ENCODE results near the gene SLC25A23. TPM values are rescaled to one million over a fixed set of nuclear protein-coding genes. Genes with fewer than 3 reads are reported as not detected.

SLC25A23 gene
- total RNA-seq, 1 experiment from 2014 or later, result 67.6 TPM

DNA sequence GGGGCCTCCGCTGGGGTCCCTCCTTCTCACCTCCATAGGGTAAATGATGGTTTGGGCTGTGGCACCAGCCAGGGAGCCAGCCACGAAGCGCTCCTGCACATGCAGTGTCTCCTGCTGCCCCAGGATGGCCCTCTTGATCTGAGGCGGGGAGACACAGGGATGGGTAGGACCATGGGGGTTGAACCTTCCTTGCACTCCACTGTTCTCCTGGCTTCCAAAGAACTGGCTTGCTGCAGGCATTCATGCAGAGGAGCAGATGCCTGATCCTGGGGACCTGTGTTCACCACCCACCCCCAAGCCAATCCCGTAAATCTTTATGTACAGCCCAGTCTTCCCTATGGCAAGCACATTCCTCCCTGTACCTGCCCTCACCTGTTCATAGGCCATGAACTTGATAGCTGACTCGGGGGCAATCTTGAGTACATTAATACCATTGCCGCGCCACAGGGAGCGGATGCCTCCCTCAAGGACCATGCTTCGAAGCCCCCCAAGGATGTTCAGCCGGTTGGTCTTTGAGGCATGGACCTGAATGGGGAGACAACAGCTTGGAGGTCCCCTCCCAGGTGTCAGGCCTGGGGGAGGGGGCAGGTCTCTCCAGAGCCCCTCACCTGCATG lies 5.5 kb downstream of the SLC25A23 start:
- Mint-ChIP-seq H3K4me1 (ENCODE audit: low read depth, unreplicated experiment) (peaks cover 9% of the 10 kb centered on the region), H3K27ac (ENCODE audit: unreplicated experiment) (no peak overlapping the region), H3K36me3 (ENCODE audit: insufficient read depth, unreplicated experiment) (peaks cover 31% of the 10 kb centered on the region), H3K27me3 (ENCODE audit: unreplicated experiment) (no peaks in the 10 kb centered on the region), H3K9me3 (ENCODE audit: low read depth, unreplicated experiment) (no peaks in the 10 kb centered on the region), H3K4me3 (ENCODE audit: low read depth, unreplicated experiment) (no peak overlapping the region)
- TF ChIP-seq, protein P1, sequence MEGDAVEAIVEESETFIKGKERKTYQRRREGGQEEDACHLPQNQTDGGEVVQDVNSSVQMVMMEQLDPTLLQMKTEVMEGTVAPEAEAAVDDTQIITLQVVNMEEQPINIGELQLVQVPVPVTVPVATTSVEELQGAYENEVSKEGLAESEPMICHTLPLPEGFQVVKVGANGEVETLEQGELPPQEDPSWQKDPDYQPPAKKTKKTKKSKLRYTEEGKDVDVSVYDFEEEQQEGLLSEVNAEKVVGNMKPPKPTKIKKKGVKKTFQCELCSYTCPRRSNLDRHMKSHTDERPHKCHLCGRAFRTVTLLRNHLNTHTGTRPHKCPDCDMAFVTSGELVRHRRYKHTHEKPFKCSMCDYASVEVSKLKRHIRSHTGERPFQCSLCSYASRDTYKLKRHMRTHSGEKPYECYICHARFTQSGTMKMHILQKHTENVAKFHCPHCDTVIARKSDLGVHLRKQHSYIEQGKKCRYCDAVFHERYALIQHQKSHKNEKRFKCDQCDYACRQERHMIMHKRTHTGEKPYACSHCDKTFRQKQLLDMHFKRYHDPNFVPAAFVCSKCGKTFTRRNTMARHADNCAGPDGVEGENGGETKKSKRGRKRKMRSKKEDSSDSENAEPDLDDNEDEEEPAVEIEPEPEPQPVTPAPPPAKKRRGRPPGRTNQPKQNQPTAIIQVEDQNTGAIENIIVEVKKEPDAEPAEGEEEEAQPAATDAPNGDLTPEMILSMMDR (IDR thresholded peaks at IDR 0.05; ENCODE audit: unreplicated experiment), result no peak
- intact Hi-C loops (cut with micrococcal nuclease; ENCODE audit: unreplicated experiment), result no loop called here
- CTCF ChIA-PET, result no interaction called here
- BruUV-seq (replicated peaks), result no TSS peak
- no peak for DNase-seq

DNA sequence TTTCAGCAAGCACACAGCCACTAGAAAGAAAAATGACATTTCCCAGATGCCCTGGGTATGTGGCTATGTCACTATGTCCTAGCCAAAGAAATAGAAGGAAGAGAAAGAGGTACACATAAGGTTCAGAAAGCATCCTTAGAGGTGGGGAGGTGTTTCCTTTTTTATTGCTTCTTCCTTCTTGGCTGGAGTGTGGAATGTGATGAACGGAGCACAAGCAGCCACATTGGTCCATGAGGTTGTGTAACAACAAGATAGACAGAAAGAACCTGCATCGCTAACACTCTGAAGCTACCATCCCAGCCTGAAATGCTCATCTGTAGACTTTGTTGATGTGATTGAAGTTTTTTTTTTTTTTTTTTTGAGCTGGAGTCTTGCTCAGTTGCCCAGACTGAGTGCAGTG lies 6.7 kb downstream of the SLC25A23 start:
- no peaks in the 10 kb centered on the region for H3K4me1 Mint-ChIP-seq (ENCODE audit: low read depth, unreplicated experiment)
- H3K27ac Mint-ChIP-seq (ENCODE audit: unreplicated experiment), result no peak overlapping the region
- CTCF ChIA-PET, result no interaction called here
- H3K27me3 Mint-ChIP-seq (ENCODE audit: unreplicated experiment), result no peaks in the 10 kb centered on the region
- intact Hi-C loops (cut with micrococcal nuclease; ENCODE audit: unreplicated experiment), result no loop called here
- no TSS peak for BruUV-seq (replicated peaks)
- no peaks in the 10 kb centered on the region for H3K9me3 Mint-ChIP-seq (ENCODE audit: low read depth, unreplicated experiment)
- no peak overlapping the region for H3K4me3 Mint-ChIP-seq (ENCODE audit: low read depth, unreplicated experiment)
- no peak for DNase-seq
- H3K36me3 Mint-ChIP-seq (ENCODE audit: insufficient read depth, unreplicated experiment), result peaks cover 24% of the 10 kb centered on the region
- TF ChIP-seq, protein P1 (IDR thresholded peaks at IDR 0.05; ENCODE audit: unreplicated experiment), result no peak

DNA sequence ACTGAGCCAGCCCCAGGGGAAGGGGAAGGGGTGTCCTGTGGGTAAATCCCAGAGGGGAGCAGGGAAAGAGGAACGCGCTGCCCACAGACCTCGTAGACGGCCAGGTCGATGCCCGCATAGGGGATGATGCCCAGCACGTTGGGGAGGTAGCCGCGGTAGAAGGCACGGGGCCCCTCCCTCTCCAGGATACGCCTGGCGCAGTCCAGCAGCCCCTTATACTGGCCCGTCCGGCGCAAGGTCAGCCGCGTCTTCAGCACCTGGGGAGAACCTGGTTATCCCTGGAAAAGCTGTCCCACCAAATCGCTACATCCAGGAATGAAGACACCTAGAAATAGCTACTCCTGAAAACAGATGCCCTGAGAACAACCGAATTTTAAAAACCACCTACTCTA lies 7.4 kb downstream of the SLC25A23 start:
- Mint-ChIP-seq H3K4me1 (ENCODE audit: low read depth, unreplicated experiment) (no peaks in the 10 kb centered on the region), H3K9me3 (ENCODE audit: low read depth, unreplicated experiment) (no peaks in the 10 kb centered on the region), H3K27me3 (ENCODE audit: unreplicated experiment) (no peaks in the 10 kb centered on the region), H3K27ac (ENCODE audit: unreplicated experiment) (no peak overlapping the region), H3K4me3 (ENCODE audit: low read depth, unreplicated experiment) (no peak overlapping the region), H3K36me3 (ENCODE audit: insufficient read depth, unreplicated experiment) (peaks cover 24% of the 10 kb centered on the region)
- intact Hi-C loops (cut with micrococcal nuclease; ENCODE audit: unreplicated experiment), result no loop called here
- no TSS peak for BruUV-seq (replicated peaks)
- CTCF ChIA-PET, result interaction anchor here (0.6 kb wide), 1 partner anchor 278 kb away, joined by 3 read pairs; no protein-coding TSS in a partner anchor
- DNase-seq, result no peak
- TF ChIP-seq, protein P1 (IDR thresholded peaks at IDR 0.05; ENCODE audit: unreplicated experiment), result no peak

DNA sequence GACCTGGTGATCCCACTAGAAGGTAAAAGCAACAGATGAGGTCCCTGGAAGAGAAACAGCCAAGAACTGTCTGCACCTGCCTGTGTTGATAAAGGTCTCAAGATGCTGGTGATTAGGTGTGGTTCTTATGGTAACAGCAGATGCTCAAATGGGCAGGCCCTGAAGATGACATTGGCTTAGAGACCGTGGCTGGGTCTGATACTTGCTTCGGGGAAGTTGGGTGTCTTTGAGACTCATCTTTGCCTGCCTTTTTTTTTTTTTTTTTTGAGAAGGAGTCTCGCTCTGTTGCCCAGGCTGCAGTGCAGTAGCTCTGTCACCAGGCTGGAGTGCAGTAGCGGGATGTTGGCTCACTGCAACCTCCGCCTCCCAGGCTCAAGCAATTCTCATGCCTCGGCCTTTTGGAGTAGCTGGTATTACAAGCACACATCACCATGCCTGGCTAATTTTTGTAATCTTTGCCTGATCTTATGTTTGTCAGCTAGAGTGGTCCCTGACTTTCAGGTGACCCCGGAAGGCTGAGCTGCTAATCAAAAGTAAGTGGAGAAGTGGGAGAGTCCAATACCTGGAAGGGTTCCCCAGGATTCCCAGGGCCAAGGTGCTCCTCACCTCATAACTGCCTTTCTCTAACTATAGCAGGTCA lies 7.9 kb downstream of the SLC25A23 start:
- H3K27me3 Mint-ChIP-seq (ENCODE audit: unreplicated experiment), result no peaks in the 10 kb centered on the region
- no peaks in the 10 kb centered on the region for H3K4me1 Mint-ChIP-seq (ENCODE audit: low read depth, unreplicated experiment)
- TF ChIP-seq, protein P1 (IDR thresholded peaks at IDR 0.05; ENCODE audit: unreplicated experiment), result no peak
- BruUV-seq (replicated peaks), result no TSS peak
- CTCF ChIA-PET, result interaction anchor here (0.6 kb wide), 1 partner anchor 277 kb away, joined by 3 read pairs; no protein-coding TSS in a partner anchor
- no peak for DNase-seq
- no peak overlapping the region for H3K27ac Mint-ChIP-seq (ENCODE audit: unreplicated experiment)
- H3K4me3 Mint-ChIP-seq (ENCODE audit: low read depth, unreplicated experiment), result no peak overlapping the region
- intact Hi-C loops (cut with micrococcal nuclease; ENCODE audit: unreplicated experiment), result no loop called here
- H3K9me3 Mint-ChIP-seq (ENCODE audit: low read depth, unreplicated experiment), result no peaks in the 10 kb centered on the region
- peaks cover 24% of the 10 kb centered on the region for H3K36me3 Mint-ChIP-seq (ENCODE audit: insufficient read depth, unreplicated experiment)

Data from Calu3 (cell line).